GM21529 (cell line): Measurements from ENCODE around the gene GEMIN2.
"Not testable (repeated sequence)": the region's sequence is repeated elsewhere in the genome, so short reads cannot be mapped to it uniquely, and the experiment has no call there.

Experiments used
- ATAC-seq: cut with Tn5 transposase; IDR thresholded peaks from one replicate; pipeline ENCODE4 v1.9.1; 2021; ENCODE audit not compliant: unreplicated experiment

The GEMIN2 gene

GRCh38 chr14:39176263-39177167, 62.4 kb downstream of the GEMIN2 start:
- no peak for ATAC-seq

GRCh38 chr14:39177168-39177545, 63.0 kb downstream of the GEMIN2 start:
- ATAC-seq: no peak

- no peak for ATAC-seq
Measured at GRCh38 chr14:39179042-39179441, 64.9 kb downstream of the GEMIN2 start.

GRCh38 chr14:39180553-39180952, 66.4 kb downstream of the GEMIN2 start:
- ATAC-seq: no peak

- ATAC-seq: no peak
Measured at GRCh38 chr14:39181026-39181692, 67.0 kb downstream of the GEMIN2 start.

GRCh38 chr14:39181693-39182047, 67.5 kb downstream of the GEMIN2 start:
- no peak for ATAC-seq

- no peak for ATAC-seq
Measured at GRCh38 chr14:39182770-39183684, 68.9 kb downstream of the GEMIN2 start.

- not testable (repeated sequence) for ATAC-seq
Measured at GRCh38 chr14:39183685-39184003, 69.5 kb downstream of the GEMIN2 start.

GRCh38 chr14:39184628-39185255, 70.6 kb downstream of the GEMIN2 start:
- ATAC-seq: no peak

GRCh38 chr14:39185256-39186049, 71.3 kb downstream of the GEMIN2 start:
- no peak for ATAC-seq
